HT-29 (cell line): ENCODE results near the gene ENDOG. TPM values are rescaled to one million over a fixed set of nuclear protein-coding genes. Genes with fewer than 3 reads are reported as not detected.
"Not testable (repeated sequence)": the region's sequence is repeated elsewhere in the genome, so short reads cannot be mapped to it uniquely, and the experiment has no call there.

Source experiments
- DNase-seq: peaks from one replicate; pipeline ENCODE4 v3.0.0-alpha.2; 2015; ENCODE audit warnings: low spot score
- total RNA-seq: library from RNA; depleted of rRNA; stranded (reverse); fragments of >200 nt; shearing (Covaris generic); gene quantifications from 2 replicates; pipeline ENCODE4 v1.2.3, GENCODE V29; 2014; rRNA removed

The ENDOG gene
- total RNA-seq, 1 experiment from 2014 or later: 52.1 TPM

DNA sequence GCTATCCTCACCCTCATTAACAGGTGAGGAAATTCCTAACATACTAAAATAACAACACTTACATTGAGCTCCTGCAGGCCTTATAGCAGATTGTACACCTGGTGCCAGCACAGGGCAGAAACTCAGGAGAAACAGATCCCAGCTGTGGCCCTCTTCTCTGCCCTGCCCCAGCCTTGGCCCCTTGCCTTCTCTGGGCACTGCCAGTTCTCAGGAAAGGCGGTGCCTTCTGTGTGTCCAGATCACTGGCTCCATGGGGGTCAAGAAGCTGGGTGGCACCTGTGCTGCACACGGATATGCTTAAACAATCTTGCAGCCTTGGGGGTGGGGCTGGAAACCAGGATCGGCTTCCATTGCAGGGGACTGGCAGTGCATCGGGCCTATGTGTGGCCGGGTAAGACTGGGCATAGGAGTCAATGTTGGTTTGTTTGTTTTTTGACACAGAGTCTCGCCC is 44.1 kb downstream of the ENDOG start:
- no peak for DNase-seq

DNA sequence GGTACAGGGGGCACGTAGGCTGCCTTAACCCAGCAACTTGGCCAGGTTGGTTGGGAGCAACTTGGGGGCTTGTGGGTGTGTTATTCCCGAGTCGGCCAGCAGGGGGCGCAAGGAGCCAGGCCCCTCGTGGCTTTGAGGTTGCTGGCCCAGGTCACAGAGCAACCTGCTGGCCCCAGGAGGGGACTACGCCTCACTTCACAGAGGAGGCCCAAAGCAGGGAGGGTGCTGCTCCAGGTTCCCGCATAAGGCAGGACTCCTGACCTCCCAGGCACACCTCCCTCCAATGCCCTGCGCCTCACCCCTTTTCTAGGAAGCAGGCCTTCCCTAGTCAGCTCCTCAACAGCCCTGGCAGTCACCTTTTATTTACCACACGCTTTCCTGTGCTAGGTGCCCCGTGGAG is 45.3 kb downstream of the ENDOG start:
- DNase-seq: peak; percentile 81

- no peak for DNase-seq
These were observed 52.0 kb downstream of the ENDOG start for GRCh38 chr9:128870128-128870940.

DNA sequence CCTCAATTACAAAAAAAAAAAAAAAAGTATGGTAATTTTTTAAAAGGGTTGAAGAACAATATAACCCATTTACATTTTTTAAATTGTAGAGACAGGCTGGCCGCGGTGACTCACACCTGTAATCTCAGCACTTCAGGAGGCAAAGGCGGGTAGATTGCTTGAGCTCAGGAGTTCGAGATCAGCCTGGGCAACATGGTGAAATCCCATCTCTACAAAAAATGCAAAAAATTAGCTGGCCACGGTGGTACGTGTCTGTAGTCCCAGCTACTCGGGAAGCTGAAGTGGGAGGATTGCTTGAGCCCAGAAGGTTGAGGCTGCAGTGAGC is 52.6 kb downstream of the ENDOG start:
- DNase-seq: not testable (repeated sequence)

Other genes with a start within 250 kb of the ENDOG start
- gene DYNC2I2, start 161.7 kb upstream of the ENDOG start, total RNA-seq: 437 and 467 TPM in 2 replicates
- 403 and 420 TPM in 2 replicates for gene SET, start 129.3 kb upstream of the ENDOG start, total RNA-seq
- gene PKN3, start 116.0 kb upstream of the ENDOG start, total RNA-seq: 17.9 and 18.7 TPM in 2 replicates
- gene ZDHHC12, start 94.4 kb upstream of the ENDOG start, total RNA-seq: 160 and 195 TPM in 2 replicates
- 17.2 and 18.5 TPM in 2 replicates for gene ZER1, start 46.6 kb upstream of the ENDOG start, total RNA-seq
- gene TBC1D13, start 31.2 kb upstream of the ENDOG start, total RNA-seq: 24.0 and 25.4 TPM in 2 replicates
- 97.6 and 121 TPM in 2 replicates for gene SPOUT1, start 11.3 kb downstream of the ENDOG start, total RNA-seq
- 10.4 and 11.8 TPM in 2 replicates for gene KYAT1, start 63.5 kb downstream of the ENDOG start, total RNA-seq
- gene LRRC8A, start 63.6 kb downstream of the ENDOG start, total RNA-seq: 39.5 and 43.2 TPM in 2 replicates
- not detected in 2 replicates for gene PHYHD1, start 102.5 kb downstream of the ENDOG start, total RNA-seq
- gene DOLK, start 129.1 kb downstream of the ENDOG start, total RNA-seq: 27.6 and 29.0 TPM in 2 replicates
- 55.8 and 75.5 TPM in 2 replicates for gene NUP188, start 129.2 kb downstream of the ENDOG start, total RNA-seq
- gene SH3GLB2, start 209.8 kb downstream of the ENDOG start, total RNA-seq: 118 and 146 TPM in 2 replicates
- 64.8 and 66.6 TPM in 2 replicates for gene MIGA2, start 218.1 kb downstream of the ENDOG start, total RNA-seq